GM11168 (cell line): ENCODE results near the gene DXO.
"Not testable (repeated sequence)": the region's sequence is repeated elsewhere in the genome, so short reads cannot be mapped to it uniquely, and the experiment has no call there.

Experiments used
- in situ Hi-C: fragments of 300-500 bp; cut with MboI; formaldehyde crosslinking; loops from one replicate; pipeline ENCODE4 v1.12.0; 2022; ENCODE audit warnings: low sequenced_read_pairs; ENCODE audit not compliant: unreplicated experiment

DXO gene

GRCh38 chr6:31933537-31933936, 38.4 kb downstream of the DXO start:
- in situ Hi-C loops = no loop called here

GRCh38 chr6:31932137-31932536, 39.8 kb downstream of the DXO start:
- in situ Hi-C loops = not testable (repeated sequence)

DNA sequence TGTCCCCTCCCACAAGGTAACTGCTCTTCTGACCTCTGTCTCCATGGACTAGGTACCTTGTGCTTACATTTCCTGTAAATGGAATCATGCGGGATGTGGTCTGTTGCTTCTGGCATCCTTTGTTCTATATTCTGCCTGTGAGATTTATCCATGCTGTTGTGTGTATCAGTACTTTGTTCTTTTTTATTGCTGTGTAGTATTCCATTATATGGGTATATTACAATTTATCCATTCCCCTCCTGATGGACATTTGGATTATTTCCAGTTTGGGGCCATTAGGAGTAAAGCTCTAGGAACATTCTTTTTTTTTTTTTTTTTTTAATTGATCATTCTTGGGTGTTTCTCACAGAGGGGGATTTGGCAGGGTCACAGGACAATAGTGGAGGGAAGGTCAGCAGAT, 41.0 kb downstream of the DXO start:
- in situ Hi-C loops = no loop called here

GRCh38 chr6:31928672-31928939, 43.3 kb downstream of the DXO start:
- in situ Hi-C loops = no loop called here

- in situ Hi-C loops = no loop called here
Observed at GRCh38 chr6:31927863-31928671, 43.9 kb downstream of the DXO start.

DNA sequence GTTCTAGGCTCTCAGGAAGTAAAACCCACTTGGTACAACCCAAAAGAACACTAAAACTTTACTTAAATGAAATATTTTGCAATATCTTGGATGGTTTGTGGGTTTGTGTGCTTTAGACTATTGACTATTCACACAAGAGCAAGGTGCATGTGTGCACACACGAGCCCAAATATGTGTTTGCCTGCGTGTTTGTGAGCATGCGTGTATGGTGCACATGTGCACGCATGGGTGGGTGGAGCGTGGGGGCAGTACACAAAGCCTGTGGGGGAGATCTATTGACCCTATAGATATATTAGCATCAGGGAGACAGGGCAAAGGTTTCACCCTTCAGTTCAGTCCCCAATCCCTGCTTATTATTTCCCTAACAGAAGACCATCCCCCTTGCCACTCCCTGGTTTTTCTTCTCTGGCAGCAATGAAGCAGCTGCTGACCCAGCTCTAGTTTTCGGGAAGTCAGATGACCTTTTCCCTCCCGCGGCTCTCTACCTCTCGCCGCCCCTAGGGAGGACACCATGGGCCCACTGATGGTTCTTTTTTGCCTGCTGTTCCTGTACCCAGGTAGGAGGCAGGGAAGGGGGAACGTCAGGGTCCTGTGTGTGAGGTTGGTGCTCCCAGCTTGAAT, 44.6 kb downstream of the DXO start, which contains the start of gene C2:
Gene C2, plus strand, starts transcription at position 476 of the 621 bp plus-strand sequence. Its CDS starts 36 bp downstream, at position 512.
- in situ Hi-C loops = no loop called here

- in situ Hi-C loops = no loop called here
Observed at GRCh38 chr6:31922942-31923341, 49.0 kb downstream of the DXO start.

GRCh38 chr6:31920811-31921210, 51.1 kb downstream of the DXO start:
- in situ Hi-C loops = no loop called here
